Superior temporal gyrus (tissue), 1 donor: ENCODE measurements around the gene ZBTB7C.
A peak's percentile ranks its signal among the peaks of the same experiment; 100 is the strongest.

Experiments used
- DNase-seq: peaks from one replicate; pipeline ENCODE4 v3.0.0-alpha.2; 2016; ENCODE audit errors: extremely low spot score

Gene ZBTB7C

GRCh38 chr18:48166336-48166875 lies 242.8 kb downstream of the ZBTB7C start:
- no peak for DNase-seq

DNA sequence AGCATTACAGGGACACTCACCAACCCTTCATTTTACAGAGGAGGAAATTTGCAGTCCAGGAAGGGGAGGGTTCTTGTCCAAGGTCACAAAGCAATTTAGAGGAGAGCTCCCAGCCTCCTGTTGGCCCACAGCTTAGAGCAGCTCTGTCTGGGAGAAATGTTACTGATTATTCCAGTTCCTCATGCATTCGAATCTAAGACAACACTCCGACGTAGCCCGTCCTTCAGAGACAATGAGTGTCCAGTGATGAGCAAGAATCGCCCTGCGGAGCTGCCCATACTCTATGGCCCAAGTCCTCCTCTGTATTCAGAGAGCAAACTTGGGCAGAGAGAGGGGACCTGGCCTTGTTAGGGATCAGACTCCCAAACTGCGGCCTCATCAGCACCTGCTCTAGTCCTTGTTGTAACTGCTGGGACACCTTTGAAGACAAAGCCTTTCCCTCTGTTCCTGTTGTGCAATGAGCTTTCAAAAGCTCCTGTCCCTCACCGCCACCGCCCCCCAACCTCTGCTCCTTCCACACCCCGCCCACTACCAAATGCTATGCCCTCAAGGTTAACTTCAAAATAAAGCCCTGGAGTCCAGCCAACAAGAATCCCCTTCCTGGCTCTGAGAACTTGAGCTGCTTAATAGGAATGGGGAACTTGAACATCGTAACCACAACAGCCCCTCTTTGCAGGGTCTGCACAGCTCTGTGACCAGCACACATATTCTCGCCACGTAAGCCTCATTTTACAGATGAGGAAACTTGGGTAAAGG lies 243.9 kb downstream of the ZBTB7C start:
- no peak for DNase-seq

- DNase-seq: no peak
Measured at GRCh38 chr18:48164701-48165100, 244.5 kb downstream of the ZBTB7C start.

DNA sequence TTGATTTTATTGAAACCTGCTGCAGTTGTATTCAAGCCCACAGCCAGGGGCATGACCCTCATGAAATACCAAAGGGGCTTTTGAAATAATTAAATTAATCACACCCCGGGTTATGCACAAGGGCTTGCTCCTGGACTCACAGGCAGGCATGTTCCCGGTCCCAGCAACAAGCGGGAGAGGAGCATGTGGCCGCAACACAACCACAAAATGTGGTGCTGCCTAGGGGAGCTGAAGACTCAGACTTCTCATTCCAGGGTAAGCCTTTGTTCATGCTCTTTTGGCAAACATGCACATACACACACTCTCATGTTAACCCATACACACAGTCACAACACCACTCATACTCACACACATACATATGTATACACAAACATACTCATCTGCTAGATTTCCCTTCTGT lies 245.1 kb downstream of the ZBTB7C start:
- DNase-seq: no peak

- DNase-seq: no peak
Measured at GRCh38 chr18:48163738-48164115, 245.5 kb downstream of the ZBTB7C start.

- no peak for DNase-seq
Measured at GRCh38 chr18:48162956-48163737, 246.0 kb downstream of the ZBTB7C start.

GRCh38 chr18:48161911-48162698 lies 247.1 kb downstream of the ZBTB7C start:
- no peak for DNase-seq

DNA sequence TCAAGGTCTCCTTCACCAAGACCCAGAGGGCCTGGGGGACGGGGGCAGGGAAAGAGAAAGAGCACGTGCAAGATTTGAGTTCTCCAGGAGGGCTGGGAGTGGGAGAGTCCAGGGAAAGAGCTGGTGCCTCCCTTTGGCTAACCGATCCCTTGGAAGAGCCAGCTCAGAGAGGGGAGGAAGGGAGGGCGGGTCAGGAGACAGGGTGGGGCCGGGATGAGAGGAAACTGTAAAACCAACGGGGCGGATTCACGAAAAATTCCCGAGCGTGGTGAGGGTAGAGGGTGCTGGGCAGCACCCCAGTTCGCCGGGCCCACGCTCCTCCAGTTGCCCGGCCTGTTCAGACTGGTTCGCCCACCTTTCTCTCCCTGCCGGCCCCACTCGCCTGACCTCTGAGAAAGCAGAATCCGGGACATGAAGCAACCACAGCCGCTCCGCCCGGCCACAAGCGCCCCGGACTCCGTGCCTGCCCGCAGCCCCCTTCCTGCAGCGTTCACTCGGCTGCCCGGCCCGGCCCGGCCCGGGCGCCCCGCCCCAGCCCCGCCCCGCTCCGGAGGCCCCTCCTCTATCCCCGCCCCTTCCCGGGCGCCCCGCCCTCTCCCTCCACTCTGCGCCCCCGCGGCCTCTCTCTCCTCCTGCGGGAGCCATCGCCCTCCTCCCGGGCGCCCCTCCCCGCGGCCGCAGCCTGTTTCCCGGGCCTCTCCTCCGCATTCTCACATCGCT lies 247.8 kb downstream of the ZBTB7C start:
- peak; percentile 41 for DNase-seq

- no peak for DNase-seq
Measured at GRCh38 chr18:48160622-48161021, 248.6 kb downstream of the ZBTB7C start.

- DNase-seq: no peak
Measured at GRCh38 chr18:48159816-48160215, 249.4 kb downstream of the ZBTB7C start.

- no peak for DNase-seq
Measured at GRCh38 chr18:48158721-48159120, 250.5 kb downstream of the ZBTB7C start.

GRCh38 chr18:48157956-48158355 lies 251.2 kb downstream of the ZBTB7C start:
- no peak for DNase-seq

DNA sequence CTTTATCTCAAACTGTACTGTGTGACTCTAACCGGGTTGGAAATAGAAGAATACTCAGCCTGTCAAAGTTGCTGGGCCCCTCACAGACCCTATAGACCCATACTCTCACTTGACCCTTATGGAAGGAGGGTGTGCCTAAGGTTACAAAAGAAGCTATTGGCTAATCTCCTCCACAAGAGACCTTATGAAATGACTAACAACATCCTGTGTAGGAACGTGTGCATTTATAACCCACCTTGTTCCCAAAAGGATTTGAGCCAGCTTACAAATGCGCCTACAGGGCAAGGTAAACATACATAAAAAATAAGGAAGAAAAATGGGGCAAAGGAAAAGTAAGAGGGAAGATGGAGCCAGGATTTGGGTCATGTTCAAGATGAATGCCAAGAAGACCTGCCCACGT lies 253.3 kb downstream of the ZBTB7C start:
- no peak for DNase-seq

DNA sequence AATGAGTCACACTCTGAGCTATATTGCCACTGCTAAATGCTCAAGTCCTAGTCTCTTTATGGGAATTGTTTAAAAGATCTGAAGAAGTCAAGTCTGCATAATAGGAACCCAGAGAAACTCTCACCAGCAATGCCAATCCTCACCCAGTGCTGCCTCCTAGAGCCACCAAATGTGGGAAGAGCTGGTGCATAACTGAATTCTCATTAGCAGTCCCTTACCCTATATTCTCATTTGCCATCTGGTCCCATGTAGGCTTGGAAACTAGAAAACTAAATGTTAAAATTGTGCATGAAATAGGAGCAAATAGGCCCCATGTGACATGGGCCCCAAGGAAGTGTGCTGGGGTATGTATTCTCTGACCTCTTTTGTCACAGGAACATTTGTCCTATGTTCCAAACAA lies 254.4 kb downstream of the ZBTB7C start:
- no peak for DNase-seq

DNA sequence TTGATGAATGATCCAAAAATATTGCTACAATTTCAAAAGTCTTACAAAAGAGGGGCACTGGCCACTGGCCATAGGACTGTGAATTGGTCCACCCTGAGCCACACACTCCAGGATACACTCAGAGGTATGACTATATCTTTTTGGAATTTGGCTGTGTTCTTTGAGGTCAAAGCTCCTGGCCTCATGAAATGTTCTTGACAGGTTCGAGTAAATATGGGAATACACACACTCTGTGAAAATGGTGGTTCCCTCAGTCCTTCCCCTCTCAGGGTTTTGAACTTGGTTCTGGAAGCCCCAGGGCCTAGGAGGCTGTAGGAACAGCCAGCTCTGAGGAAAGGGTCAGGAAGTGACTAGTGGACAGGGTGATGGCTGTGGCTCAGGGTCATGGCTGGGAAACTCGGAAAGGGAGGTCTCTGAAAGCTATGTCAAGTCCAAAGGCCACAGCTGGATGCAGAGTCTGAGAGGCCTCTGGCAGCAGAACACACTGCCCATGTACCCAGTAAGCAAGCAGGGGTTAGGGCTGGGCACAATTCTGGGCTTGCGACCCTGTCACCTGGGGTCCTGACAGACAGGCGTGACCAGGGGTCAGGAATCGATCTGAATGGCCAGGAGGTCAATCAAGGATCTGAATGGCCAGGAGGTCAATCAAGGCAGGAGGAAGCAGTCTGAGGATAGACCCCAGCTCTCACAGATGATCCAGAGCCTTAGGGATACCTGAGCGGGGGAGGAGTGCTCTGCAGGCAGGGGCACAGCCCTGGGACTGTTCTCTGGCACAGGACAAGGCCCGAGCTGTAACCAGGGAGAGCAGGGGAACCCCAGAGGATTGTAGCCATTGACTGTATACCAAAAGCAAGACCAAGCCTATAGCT lies 255.3 kb downstream of the ZBTB7C start:
- DNase-seq: no peak

DNA sequence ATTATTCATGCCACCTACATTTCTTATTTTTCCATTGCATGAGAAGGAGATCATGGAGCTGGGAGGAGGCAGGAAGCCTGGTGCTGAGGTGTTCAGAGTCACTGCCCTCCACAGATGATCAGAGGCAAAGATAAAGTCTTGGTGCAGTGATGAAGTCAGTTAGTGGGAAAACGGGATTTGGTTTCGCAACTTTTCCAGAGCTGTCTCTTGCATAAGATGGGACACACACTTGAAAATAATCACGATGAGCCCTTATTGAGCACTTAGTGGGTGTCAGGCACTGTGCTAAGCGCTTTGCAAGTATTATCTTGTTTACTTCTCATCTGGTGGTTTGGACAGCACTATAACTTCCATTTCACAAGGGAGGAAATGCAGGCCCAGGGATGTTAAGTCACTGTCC lies 256.6 kb downstream of the ZBTB7C start:
- DNase-seq: no peak

- no peak for DNase-seq
Measured at GRCh38 chr18:48151421-48152065, 257.6 kb downstream of the ZBTB7C start.

GRCh38 chr18:48149020-48149685 lies 260.0 kb downstream of the ZBTB7C start:
- no peak for DNase-seq

- no peak for DNase-seq
Measured at GRCh38 chr18:48142994-48143393, 266.2 kb downstream of the ZBTB7C start.
